PC-3 (cell line): ENCODE results near the gene RNF157. TPM values are rescaled to one million over a fixed set of nuclear protein-coding genes. Genes with fewer than 3 reads are reported as not detected.

Source experiments
- ATAC-seq: fragments of 200-7000 bp; cut with Tn5 transposase; 2 replicates; pipeline ENCODE4 v1.9.1; 2020; ENCODE audit warnings: mild to moderate bottlenecking, moderate library complexity
- BruUV-seq: library from RNA; stranded (reverse); fragments of 400-500 nt; replicated peaks from 2 replicates; lab custom pipeline; 2021; lab: Mats Ljungman, UMichigan
- CTCF ChIA-PET: fragments of 300-600 bp; sonication (Branson Sonifier 250); formaldehyde crosslinking; loops from one replicate; lab custom pipeline; 2022; ENCODE audit warnings: antibody characterized with exemption; lab: Charles Lee
- POLR2A ChIA-PET: fragments of 300-600 bp; sonication (Branson Sonifier 250); formaldehyde crosslinking; loops from one replicate; lab custom pipeline; 2022; ENCODE audit warnings: antibody characterized with exemption; ENCODE audit not compliant: unreplicated experiment; lab: Charles Lee
- DNase-seq: peaks from one replicate; pipeline ENCODE4 v3.0.0-alpha.2; 2015
- H2AFZ ChIP-seq: fragments of 300-600 bp; sonication (generic); 2 replicates; pipeline ENCODE4 v1.6.0; 2016; ENCODE audit warnings: antibody characterized with exemption, low read length
- H3F3A ChIP-seq: fragments of 300-600 bp; sonication (generic); one replicate; pipeline ENCODE4 v1.6.0; 2017; ENCODE audit warnings: antibody characterized with exemption, low read length, control low read depth, mild to moderate bottlenecking; ENCODE audit not compliant: unreplicated experiment
- H3K27ac ChIP-seq: fragments of 300-600 bp; sonication (generic); 2 replicates; pipeline ENCODE4 v1.5.1; 2016; ENCODE audit warnings: mild to moderate bottlenecking, low read length
- H3K27me3 ChIP-seq: fragments of 300-600 bp; sonication (generic); 2 replicates; pipeline ENCODE4 v1.6.1; 2016; ENCODE audit warnings: low read length, mixed read lengths
- H3K36me3 ChIP-seq: fragments of 300-600 bp; sonication (generic); 2 replicates; pipeline ENCODE4 v1.6.1; 2016; ENCODE audit warnings: low read depth, mixed run types, low read length, mixed read lengths
- H3K4me1 ChIP-seq: fragments of 300-600 bp; sonication (generic); 2 replicates; pipeline ENCODE4 v1.5.1; 2016; ENCODE audit warnings: low read length; ENCODE audit not compliant: insufficient read depth
- H3K4me2 ChIP-seq: fragments of 300-600 bp; sonication (generic); 2 replicates; pipeline ENCODE4 v1.6.0; 2016; ENCODE audit warnings: low read length
- H3K4me3 ChIP-seq: fragments of 300-600 bp; sonication (generic); 2 replicates; pipeline ENCODE4 v1.5.1; 2016; ENCODE audit warnings: mild to moderate bottlenecking, low read length, mixed read lengths
- H3K79me2 ChIP-seq: fragments of 300-600 bp; sonication (generic); 2 replicates; pipeline ENCODE4 v1.6.1; 2017; ENCODE audit warnings: low read length, mixed read lengths
- H3K9ac ChIP-seq: fragments of 300-600 bp; sonication (generic); 2 replicates; pipeline ENCODE4 v1.6.0; 2016; ENCODE audit warnings: mild to moderate bottlenecking, low read length
- H3K9me2 ChIP-seq: fragments of 300-600 bp; sonication (generic); replicated peaks from 2 replicates; pipeline ENCODE4 v1.6.1; 2016; ENCODE audit warnings: mixed run types, low read length, mixed read lengths
- H3K9me3 ChIP-seq: fragments of 300-600 bp; sonication (generic); 2 replicates; pipeline ENCODE4 v1.6.1; 2016; ENCODE audit warnings: low read length, mixed read lengths
- H4K20me1 ChIP-seq: fragments of 300-600 bp; sonication (generic); 2 replicates; pipeline ENCODE4 v1.6.1; 2016; ENCODE audit warnings: low read length, mixed read lengths
- EZH2 ChIP-seq: fragments of 300-600 bp; sonication (generic); IDR thresholded peaks from one replicate; pipeline ENCODE4 v1.6.1; 2017; ENCODE audit warnings: antibody characterized with exemption, mild to moderate bottlenecking, low read length; ENCODE audit not compliant: unreplicated experiment
- EZH2phosphoT487 ChIP-seq: fragments of 300-600 bp; sonication (generic); IDR thresholded peaks from 2 replicates; pipeline ENCODE4 v1.6.1; 2018; ENCODE audit warnings: mild to moderate bottlenecking, antibody characterized with exemption, low read length, borderline replicate concordance
- intact Hi-C: fragments of 100-400 bp; cut with micrococcal nuclease; formaldehyde crosslinking; loops from 2 replicates; pipeline ENCODE4 v1.9.0; 2023
- total RNA-seq: library from RNA; depleted of rRNA; stranded (reverse); fragments of >200 nt; gene quantifications from 2 replicates; pipeline ENCODE4 v1.2.3, GENCODE V29; 2014
- TF ChIP-seq, protein P1 (sequence below): fragments of 300-600 bp; sonication (generic); conservative IDR thresholded peaks from 2 replicates; pipeline ENCODE4 v1.5.1; 2017; ENCODE audit warnings: antibody characterized with exemption, low read depth, mild to moderate bottlenecking, low read length

The RNF157 gene
- total RNA-seq, 1 experiment from 2014 or later, result 7.4 TPM

GRCh38 chr17:76266244-76266938 is 26.1 kb upstream of the RNF157 start:
- TF ChIP-seq, protein P1, sequence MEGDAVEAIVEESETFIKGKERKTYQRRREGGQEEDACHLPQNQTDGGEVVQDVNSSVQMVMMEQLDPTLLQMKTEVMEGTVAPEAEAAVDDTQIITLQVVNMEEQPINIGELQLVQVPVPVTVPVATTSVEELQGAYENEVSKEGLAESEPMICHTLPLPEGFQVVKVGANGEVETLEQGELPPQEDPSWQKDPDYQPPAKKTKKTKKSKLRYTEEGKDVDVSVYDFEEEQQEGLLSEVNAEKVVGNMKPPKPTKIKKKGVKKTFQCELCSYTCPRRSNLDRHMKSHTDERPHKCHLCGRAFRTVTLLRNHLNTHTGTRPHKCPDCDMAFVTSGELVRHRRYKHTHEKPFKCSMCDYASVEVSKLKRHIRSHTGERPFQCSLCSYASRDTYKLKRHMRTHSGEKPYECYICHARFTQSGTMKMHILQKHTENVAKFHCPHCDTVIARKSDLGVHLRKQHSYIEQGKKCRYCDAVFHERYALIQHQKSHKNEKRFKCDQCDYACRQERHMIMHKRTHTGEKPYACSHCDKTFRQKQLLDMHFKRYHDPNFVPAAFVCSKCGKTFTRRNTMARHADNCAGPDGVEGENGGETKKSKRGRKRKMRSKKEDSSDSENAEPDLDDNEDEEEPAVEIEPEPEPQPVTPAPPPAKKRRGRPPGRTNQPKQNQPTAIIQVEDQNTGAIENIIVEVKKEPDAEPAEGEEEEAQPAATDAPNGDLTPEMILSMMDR, result no peak
- TF ChIP-seq EZH2phosphoT487 (no peak), EZH2 (no peak)
- peak overlapping the region; percentile 93 for H3K4me2 ChIP-seq
- no peaks in the 10 kb centered on the region for H3K27me3 ChIP-seq
- H2AFZ ChIP-seq, result no peak overlapping the region
- DNase-seq, result no peak
- H3K27ac ChIP-seq, result no peak overlapping the region
- H3K9me3 ChIP-seq, result no peaks in the 10 kb centered on the region
- ATAC-seq, result no peak
- H3K36me3 ChIP-seq, result peaks cover 10% of the 10 kb centered on the region; the same call in 1 of the 2 replicates
- BruUV-seq, result TSS peak; percentile 39
- intact Hi-C loops, result loop anchor here (10.0 kb wide), 1 partner anchor 162 kb away; the partner anchor contains the start of gene EXOC7
- CTCF ChIA-PET, result no interaction called here
- no peaks in the 10 kb centered on the region for H3F3A ChIP-seq
- H3K4me3 ChIP-seq, result peak overlapping the region; percentile 77
- peaks cover 11% of the 10 kb centered on the region; the same call in 1 of the 2 replicates for H4K20me1 ChIP-seq
- H3K4me1 ChIP-seq, result peaks cover 50% of the 10 kb centered on the region
- H3K9me2 ChIP-seq, result no peaks in the 10 kb centered on the region
- POLR2A ChIA-PET, result no interaction called here
- peaks cover 45% of the 10 kb centered on the region for H3K79me2 ChIP-seq
- peak overlapping the region; percentile 82 for H3K9ac ChIP-seq

GRCh38 chr17:76265624-76266243 is 25.4 kb upstream of the RNF157 start:
- Histone ChIP-seq H2AFZ (no peak overlapping the region), H3K4me1 (peaks cover 50% of the 10 kb centered on the region)
- CTCF ChIA-PET, result interaction anchor here (1.4 kb wide), 1 partner anchor 17 kb away, joined by 3 read pairs; no protein-coding TSS in a partner anchor

More at GRCh38 chr17:76265624-76266243, 25.4 kb upstream of the RNF157 start:
- POLR2A ChIA-PET, result interaction anchor here (0.6 to 1.0 kb wide), 5 partner anchors 19 to 369 kb away, joined by 3 to 4 read pairs (median 4); partner anchors contain the start of gene TRIM65
- Histone ChIP-seq H3K36me3 (peaks cover 10% of the 10 kb centered on the region; the same call in 1 of the 2 replicates), H3K27ac (no peak overlapping the region), H3K9ac (peak overlapping the region; percentile 82), H3K79me2 (peaks cover 45% of the 10 kb centered on the region), H3K4me3 (peak overlapping the region; percentile 77), H3K27me3 (no peaks in the 10 kb centered on the region), H3K4me2 (peak overlapping the region; percentile 93), H3K9me2 (no peaks in the 10 kb centered on the region), H3K9me3 (no peaks in the 10 kb centered on the region), H3F3A (no peaks in the 10 kb centered on the region), H4K20me1 (peaks cover 11% of the 10 kb centered on the region; the same call in 1 of the 2 replicates)
- ATAC-seq (peak; percentile 10; the same call in 1 of the 2 replicates), DNase-seq (peak; percentile 39)
- no peak for TF ChIP-seq EZH2
- TF ChIP-seq EZH2phosphoT487, result no peak
- TF ChIP-seq, protein P1, result no peak
- intact Hi-C loops, result loop anchor here (10.0 kb wide), 1 partner anchor 161 kb away; the partner anchor contains the start of gene EXOC7
- BruUV-seq, result no TSS peak
